H1 (cell line): ENCODE measurements around the gene ACTC1. TPM values are rescaled to one million over a fixed set of nuclear protein-coding genes. Genes with fewer than 3 reads are reported as not detected.

Experiments
- CTCF ChIA-PET: fragments of 300-600 bp; sonication (Branson Sonifier 250); formaldehyde crosslinking; loops from one replicate; lab custom pipeline; 2021; ENCODE audit not compliant: partially characterized antibody; lab: Charles Lee
- POLR2A ChIA-PET: fragments of 300-600 bp; sonication (Branson Sonifier 250); formaldehyde crosslinking; loops from one replicate; lab custom pipeline; 2021; ENCODE audit warnings: inconsistent platforms; ENCODE audit not compliant: partially characterized antibody; lab: Charles Lee
- DNase-seq, 2 experiments: peaks; one replicate each; pipeline versions ENCODE4 v3.0.0 to v3.0.0-alpha.2; 2010 to 2022; ENCODE audit warnings: low spot score in 2 of 2, low read depth in 1 of 2, mixed read lengths in 1 of 2
- FAIRE-seq: peaks from 2 replicates; lab custom pipeline; 2011; peaks lifted over from hg19 to GRCh38; lab: Jason Lieb, UNC
- H2AFZ ChIP-seq: 2 replicates; pipeline ENCODE4 v1.8.1; 2012; ENCODE audit warnings: low read length, inconsistent platforms
- H2AK5ac ChIP-seq: 2 replicates; pipeline ENCODE4 v1.6.1; 2013; ENCODE audit warnings: low read depth, low read length
- H2BK120ac ChIP-seq: replicated peaks from 2 replicates; pipeline ENCODE3; 2013; ENCODE audit warnings: low read depth, low read length, inconsistent platforms
- H2BK12ac ChIP-seq: 2 replicates; pipeline ENCODE4 v1.6.1; 2013; ENCODE audit warnings: low read depth, low read length
- H2BK15ac ChIP-seq: 2 replicates; pipeline ENCODE4 v1.6.1; 2013; ENCODE audit warnings: low read length
- H2BK20ac ChIP-seq: 2 replicates; pipeline ENCODE4 v1.6.1; 2013; ENCODE audit warnings: low read length
- H2BK5ac ChIP-seq: 2 replicates; pipeline ENCODE4 v1.6.1; 2013; ENCODE audit warnings: low read depth, low read length
- H3K14ac ChIP-seq: 2 replicates; pipeline ENCODE4 v1.6.1; 2013; ENCODE audit warnings: inconsistent platforms; ENCODE audit not compliant: insufficient read length
- H3K18ac ChIP-seq: 2 replicates; pipeline ENCODE4 v1.6.1; 2013; ENCODE audit warnings: low read length; ENCODE audit errors: extremely low read depth
- H3K23ac ChIP-seq: 2 replicates; pipeline ENCODE4 v1.6.1; 2013; ENCODE audit warnings: inconsistent platforms; ENCODE audit not compliant: insufficient read length
- H3K23me2 ChIP-seq: 2 replicates; pipeline ENCODE4 v1.6.1; 2013; ENCODE audit warnings: low read depth, low read length
- H3K27ac ChIP-seq: 2 replicates; pipeline ENCODE4 v1.6.1; 2011; ENCODE audit warnings: low read depth, low read length, inconsistent platforms
- H3K27me3 ChIP-seq, 4 experiments: replicated peaks in 1 of 4; 1 replicate in 1 of 4; 2 replicates in 3 of 4; pipeline versions ENCODE4 v1.6.1 to v1.8.1; 2011 to 2013; ENCODE audit warnings: low read length in 3 of 4, mild to moderate bottlenecking in 3 of 4, inconsistent platforms in 2 of 4, mixed read lengths in 2 of 4, moderate library complexity in 1 of 4; ENCODE audit not compliant: control insufficient read depth in 3 of 4, insufficient read depth in 3 of 4; ENCODE audit errors: extremely low read depth in 1 of 4
- H3K36me3 ChIP-seq, 4 experiments: 2 replicates each; pipeline versions ENCODE4 v1.6.1 to v1.8.1; 2011 to 2013; ENCODE audit warnings: mild to moderate bottlenecking in 4 of 4, low read length in 3 of 4, moderate library complexity in 2 of 4, control low read depth in 1 of 4, inconsistent platforms in 1 of 4; ENCODE audit not compliant: insufficient read depth in 4 of 4, control insufficient read depth in 2 of 4
- H3K4ac ChIP-seq: replicated peaks from 2 replicates; pipeline ENCODE3; 2013; ENCODE audit warnings: low read length, low read depth, mixed read lengths, inconsistent platforms; ENCODE audit not compliant: insufficient read length
- H3K4me1 ChIP-seq, 4 experiments: replicated peaks in 1 of 4; 1 replicate in 1 of 4; 2 replicates in 3 of 4; pipeline versions ENCODE4 v1.6.1 to v1.8.1; 2011 to 2013; ENCODE audit warnings: low read length in 3 of 4, inconsistent platforms in 2 of 4, mixed read lengths in 1 of 4; ENCODE audit not compliant: insufficient read depth in 4 of 4, control insufficient read depth in 3 of 4
- H3K4me2 ChIP-seq, 2 experiments: 2 replicates each; pipeline versions ENCODE4 v1.6.1 to v1.8.1; 2011 to 2013; ENCODE audit warnings: low read depth in 2 of 2, low read length in 2 of 2, control low read depth in 1 of 2, inconsistent platforms in 1 of 2, mild to moderate bottlenecking in 1 of 2; ENCODE audit not compliant: insufficient read depth in 1 of 2
- H3K4me3 ChIP-seq, 4 experiments: fragments of 200-600, 300-600 bp in 1 of 4; sonication (generic), shearing (Covaris generic), sonication (Bioruptor Twin) in 1 of 4; 2 replicates each; pipeline versions ENCODE4 v1.5.1 to v1.8.1; 2011 to 2016; ENCODE audit warnings: low read length in 4 of 4, low read depth in 3 of 4, control low read depth in 2 of 4, inconsistent platforms in 2 of 4, mild to moderate bottlenecking in 2 of 4, mixed read lengths in 1 of 4, moderate library complexity in 1 of 4; ENCODE audit not compliant: insufficient read depth in 2 of 4; ENCODE audit errors: extremely low read depth in 1 of 4
- H3K56ac ChIP-seq: replicated peaks from 2 replicates; pipeline ENCODE3; 2013; ENCODE audit warnings: low read depth, mild to moderate bottlenecking, mixed read lengths, low read length, inconsistent platforms; ENCODE audit not compliant: insufficient read length
- H3K79me1 ChIP-seq: 2 replicates; pipeline ENCODE4 v1.6.1; 2013; ENCODE audit warnings: low read depth, low read length, control low read depth
- H3K79me2 ChIP-seq, 2 experiments: 2 replicates each; pipeline versions ENCODE4 v1.6.1 to v1.8.1; 2012 to 2013; ENCODE audit warnings: low read length in 2 of 2, mild to moderate bottlenecking in 2 of 2, inconsistent platforms in 1 of 2; ENCODE audit not compliant: insufficient read depth in 2 of 2, control insufficient read depth in 1 of 2
- H3K9ac ChIP-seq, 4 experiments: replicated peaks in 1 of 4; 1 replicate in 1 of 4; 2 replicates in 3 of 4; pipeline versions ENCODE4 v1.6.1 to v1.8.1; 2011 to 2013; ENCODE audit warnings: low read depth in 3 of 4, low read length in 3 of 4, control low read depth in 2 of 4, mild to moderate bottlenecking in 2 of 4, moderate library complexity in 2 of 4, inconsistent platforms in 1 of 4; ENCODE audit errors: extremely low read depth in 1 of 4
- H3K9me3 ChIP-seq, 2 experiments: 2 replicates each; pipeline versions ENCODE4 v1.6.1 to v1.8.1; 2012 to 2013; ENCODE audit warnings: mild to moderate bottlenecking in 2 of 2, moderate library complexity in 2 of 2, control low read depth in 1 of 2, inconsistent platforms in 1 of 2, low read depth in 1 of 2, low read length in 1 of 2, mixed read lengths in 1 of 2; ENCODE audit not compliant: insufficient read depth in 2 of 2
- H4K20me1 ChIP-seq, 2 experiments: replicated peaks in 1 of 2; 2 replicates each; pipeline versions ENCODE3 to v1.8.1; 2011 to 2013; ENCODE audit warnings: inconsistent platforms in 2 of 2, low read length in 2 of 2, mild to moderate bottlenecking in 1 of 2; ENCODE audit not compliant: insufficient read depth in 2 of 2, control insufficient read depth in 1 of 2
- H4K5ac ChIP-seq: 2 replicates; pipeline ENCODE4 v1.6.1; 2013; ENCODE audit warnings: low read length, low read depth, mixed read lengths, inconsistent platforms; ENCODE audit not compliant: insufficient read length
- H4K8ac ChIP-seq: 2 replicates; pipeline ENCODE4 v1.8.0; 2013; ENCODE audit warnings: mild to moderate bottlenecking, moderate library complexity, low read length, inconsistent platforms; ENCODE audit not compliant: insufficient read depth; ENCODE audit errors: extremely low read depth
- H4K91ac ChIP-seq: replicated peaks from 2 replicates; pipeline ENCODE3; 2013; ENCODE audit warnings: low read length, mixed read lengths, inconsistent platforms; ENCODE audit not compliant: insufficient read length
- CREB1 ChIP-seq: IDR thresholded peaks from 2 replicates; pipeline ENCODE4 v1.6.1; 2012; ENCODE audit warnings: inconsistent platforms
- CTCF ChIP-seq, 3 experiments: IDR thresholded peaks; 1 replicate in 2 of 3; 2 replicates in 1 of 3; pipeline versions ENCODE4 v1.5.1 to v1.6.1; 2011; ENCODE audit warnings: low read length in 3 of 3, mild to moderate bottlenecking in 3 of 3, inconsistent platforms in 2 of 3, low read depth in 1 of 3, moderate library complexity in 1 of 3; ENCODE audit not compliant: insufficient read depth in 1 of 3; ENCODE audit errors: control extremely low read depth in 1 of 3
- E2F6 ChIP-seq: IDR thresholded peaks from 2 replicates; pipeline ENCODE4 v1.6.1; 2012; ENCODE audit warnings: inconsistent platforms
- MAX ChIP-seq: IDR thresholded peaks from 2 replicates; pipeline ENCODE4 v1.6.1; 2012; ENCODE audit warnings: inconsistent platforms
- POLR2AphosphoS5 ChIP-seq: IDR thresholded peaks from 2 replicates; pipeline ENCODE4 v1.6.1; 2011; ENCODE audit warnings: low read depth, low read length
- RXRA ChIP-seq: IDR thresholded peaks from 2 replicates; pipeline ENCODE4 v1.6.1; 2011; ENCODE audit warnings: low read depth, mild to moderate bottlenecking, low read length, moderate library complexity; ENCODE audit not compliant: insufficient read depth
- SUZ12 ChIP-seq: fragments of 200-600 bp; sonication (generic); IDR thresholded peaks from 2 replicates; pipeline ENCODE4 v1.6.1; 2012; ENCODE audit warnings: mild to moderate bottlenecking, inconsistent platforms, low read length, moderate library complexity, mixed read lengths
- TBP ChIP-seq: IDR thresholded peaks from 2 replicates; pipeline ENCODE4 v1.6.1; 2011; ENCODE audit warnings: low read depth, low read length, improper control_type of control experiment
- WGBS, 2 experiments: shearing (Covaris generic) in 1 of 2; methylation state at CpG; one replicate each; pipeline versions ENCODE4 v1.1.6 to v1.1.7; 2013 to 2015; ENCODE audit warnings: low lambda C conversion rate in 2 of 2, mixed read lengths in 2 of 2, inconsistent platforms in 1 of 2, low coverage in 1 of 2, missing lambda C conversion rate in 1 of 2; ENCODE audit not compliant: insufficient replicate concordance in 2 of 2, insufficient coverage in 1 of 2, insufficient read length in 1 of 2; ENCODE audit errors: extremely low coverage in 1 of 2, missing lambda C conversion rate in 1 of 2; 5-methylcytosine and 5-hydroxymethylcytosine counted together
- polyA plus RNA-seq, 7 experiments: library from polyadenylated mRNA; depleted of rRNA in 3 of 7; stranded (reverse) in 5 of 7; unstranded in 2 of 7; fragments of >200 nt in 5 of 7; fragments of 200-250 nt in 2 of 7; gene quantifications; 1 replicate in 5 of 7; 2 replicates in 1 of 7; 4 replicates in 1 of 7; pipeline versions ENCODE4 v1.2.1 to v1.2.3, GENCODE V29; 2011 to 2013; ENCODE audit warnings: missing spikeins in 2 of 7, mixed read lengths in 2 of 7
- total RNA-seq: library from RNA; stranded (reverse); fragmentation: NEBNext Ultra II Directional; extraction: Animal tissue kit (Norgen Biotek cat#: 25700); gene quantifications from 2 replicates; pipeline ENCODE4 v1.2.1, GENCODE V29; 2021

The ACTC1 gene
- total and polyA plus RNA-seq, 2 of the 8 experiments (the other 6 are each of a cell fraction or from before 2014, with no cell fraction given): 37.6 to 90.0 TPM

- Histone ChIP-seq H3K27ac (no peak within 1 kb of the TSS), H3K4me2 (peak within 1 kb of the TSS; percentile 71 to 97), H2BK12ac (0 out of 2 replicates have a peak within 1 kb of the TSS, but pooled peaks have one; percentile 60), H3K9ac (peak within 1 kb of the TSS in 3 of 4 experiments; percentile 5 to 12 (median 6); a peak in 1 of 7 replicates), H4K5ac (no peak within 1 kb of the TSS), H3K4me3 (peak within 1 kb of the TSS; percentile 43 to 80 (median 68)), H3K18ac (no peak within 1 kb of the TSS), H3K79me2 (no peaks in the 10 kb centered on the region), H2BK5ac (no peak within 1 kb of the TSS), H2AK5ac (no peak within 1 kb of the TSS), H3K14ac (no peak within 1 kb of the TSS), H4K20me1 (peaks cover 0 to 3% of the 10 kb centered on the region in 2 experiments), H3K56ac (no peak within 1 kb of the TSS), H3K27me3 (peaks cover 13 to 47% (median 28%) of the 10 kb centered on the region in 4 experiments), H3K23ac (no peak within 1 kb of the TSS), H2BK120ac (no peak within 1 kb of the TSS), H4K91ac (no peak within 1 kb of the TSS), H2BK15ac (no peak within 1 kb of the TSS; the same call in 1 of the 2 replicates), H3K36me3 (no peaks in the 10 kb centered on the region), H3K4me1 (peaks cover 2 to 11% (median 4%) of the 10 kb centered on the region in 4 experiments), H3K9me3 (no peaks in the 10 kb centered on the region), H2BK20ac (no peak within 1 kb of the TSS), H4K8ac (no peak within 1 kb of the TSS), H3K79me1 (no peaks in the 10 kb centered on the region), H2AFZ (peak within 1 kb of the TSS; percentile 76; the same call in 1 of the 2 replicates), H3K23me2 (peaks cover 6% of the 10 kb centered on the region; the same call in 1 of the 2 replicates), H3K4ac (no peak within 1 kb of the TSS)
- 3% methylated on average over 47 of the region's 81 CpGs; no CpG with 5 or more reads in 1 of the 2 experiments for WGBS, 2 experiments
- CTCF ChIA-PET: interaction anchor here (0.9 to 1.7 kb wide), 2 partner anchors 9 to 47 kb away, joined by 3 to 6 read pairs; no protein-coding TSS in a partner anchor
- POLR2A ChIA-PET: no interaction called here
- FAIRE-seq (no peak), DNase-seq (peak; percentile 13 to 76)
- peak; percentile 53 for TF ChIP-seq SUZ12
- no peak for TF ChIP-seq POLR2AphosphoS5
- peak; percentile 8 to 44 (median 9) for TF ChIP-seq CTCF (IDR thresholded peaks at IDR 0.05; ENCODE audit: control extremely low read depth in 1 of 3, insufficient read depth in 1 of 3, low read depth in 1 of 3, low read length in 3 of 3)
- peak; percentile 58 for TF ChIP-seq CREB1
- no peak for TF ChIP-seq RXRA
- peak; percentile 75 for TF ChIP-seq TBP
- TF ChIP-seq E2F6: 0 out of 2 replicates have a peak, but pooled peaks have one; percentile 11
- peak; percentile 47; the same call in 1 of the 2 replicates for TF ChIP-seq MAX
Observed at GRCh38 chr15:34754674-34755418, 40.5 kb downstream of the ACTC1 start, which contains the start of gene GJD2. GJD2 (minus strand) TSS chr15:34754998; CDS start chr15:34754488, 510 bp downstream.
